ENCODE results near the gene CPXM1.

CPXM1 gene

DNA sequence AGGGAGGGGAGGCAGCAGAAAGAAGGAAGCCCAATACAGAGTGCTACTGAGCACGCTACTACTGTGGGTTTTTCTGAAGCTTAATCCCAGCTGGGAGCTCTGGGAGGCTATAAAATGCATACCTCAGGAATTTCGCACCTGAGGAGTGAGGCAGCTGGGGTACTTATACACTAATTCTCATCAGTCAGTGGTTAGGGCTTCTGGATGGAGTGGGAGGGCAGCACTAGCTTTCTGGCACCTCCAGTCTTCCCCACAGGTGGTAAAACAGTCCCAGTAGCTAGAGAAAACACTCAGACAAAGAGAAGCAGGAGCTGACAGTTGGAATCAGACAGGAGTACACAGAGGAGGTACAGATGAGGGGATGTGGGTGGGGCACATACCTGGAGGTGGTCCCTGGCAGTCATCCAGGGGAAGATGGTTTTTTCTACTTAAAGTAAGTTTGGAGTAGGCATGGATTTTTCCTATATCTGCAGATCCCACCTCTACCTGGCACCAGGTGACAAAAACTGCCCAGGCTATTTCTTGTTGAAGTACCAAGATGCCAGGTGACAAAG, 37.8 kb downstream of the CPXM1 start:
- FAIRE-seq = no peak

DNA sequence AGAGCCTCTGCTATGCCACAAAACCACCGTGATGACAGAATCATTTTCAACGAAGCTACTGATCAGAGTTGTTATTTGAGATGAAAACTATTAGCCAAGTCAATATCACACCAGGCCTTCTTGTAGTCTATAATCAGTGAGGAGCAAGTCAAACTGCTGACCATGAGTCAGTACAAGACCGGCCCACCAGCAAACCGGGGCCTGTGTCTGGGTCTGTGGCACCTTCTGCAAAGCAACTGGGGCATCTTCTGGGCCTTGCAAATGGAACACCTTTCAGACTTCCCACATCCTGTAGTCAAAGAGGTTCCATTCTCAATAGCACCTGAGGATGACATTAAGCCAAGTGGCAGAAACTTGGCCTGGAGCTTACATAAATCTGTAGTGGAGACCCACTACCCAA, 38.5 kb downstream of the CPXM1 start:
- FAIRE-seq = no peak

DNA sequence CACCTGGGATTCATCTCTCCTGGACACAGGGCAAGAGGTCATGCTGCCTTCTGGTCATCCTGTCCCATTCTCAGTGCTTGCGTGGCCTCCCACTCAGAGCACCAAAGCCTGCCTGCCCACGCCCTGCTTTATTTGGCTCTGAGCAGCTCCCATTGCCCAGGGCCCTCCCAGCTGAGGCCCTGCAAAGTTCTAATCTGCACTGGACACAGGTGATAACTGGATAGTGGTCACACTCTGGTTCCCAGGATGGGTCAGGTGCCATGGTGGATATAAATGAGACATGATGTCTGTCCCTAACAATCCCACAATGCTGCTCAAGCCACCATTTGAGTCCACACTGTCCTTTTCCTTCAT, 39.5 kb downstream of the CPXM1 start:
- FAIRE-seq = no peak

DNA sequence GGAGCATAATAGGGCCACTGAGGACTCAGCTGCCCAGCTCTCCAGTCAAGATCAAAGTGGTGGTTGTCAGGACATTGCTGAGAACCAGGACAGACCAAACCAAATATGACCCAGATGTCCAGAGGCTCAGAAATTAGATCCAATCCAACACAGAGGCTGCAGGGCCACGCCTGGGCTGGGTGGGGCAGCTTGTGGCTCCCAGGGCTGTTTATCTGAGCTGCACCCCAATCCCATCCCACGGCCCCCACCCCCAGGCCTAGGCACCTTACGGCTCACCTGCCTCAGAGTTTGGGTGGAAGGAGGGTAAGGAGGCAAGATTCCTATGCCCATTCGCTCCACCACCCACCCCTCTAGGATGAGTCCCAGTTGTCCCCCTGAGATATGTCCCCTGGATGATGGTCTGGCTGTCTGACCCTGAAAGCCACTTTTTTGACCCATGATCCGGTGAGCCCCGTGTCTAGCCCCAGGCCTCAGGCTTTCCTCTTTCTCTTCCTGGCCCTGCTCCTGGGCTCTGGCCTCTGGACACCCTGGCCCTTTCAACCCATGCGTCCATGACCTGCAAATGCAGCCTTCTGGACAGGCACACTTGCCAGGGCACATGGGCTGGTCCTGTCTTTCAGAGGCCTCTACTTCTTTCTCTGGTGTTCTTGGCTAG, 40.0 kb downstream of the CPXM1 start:
- FAIRE-seq = no peak

DNA sequence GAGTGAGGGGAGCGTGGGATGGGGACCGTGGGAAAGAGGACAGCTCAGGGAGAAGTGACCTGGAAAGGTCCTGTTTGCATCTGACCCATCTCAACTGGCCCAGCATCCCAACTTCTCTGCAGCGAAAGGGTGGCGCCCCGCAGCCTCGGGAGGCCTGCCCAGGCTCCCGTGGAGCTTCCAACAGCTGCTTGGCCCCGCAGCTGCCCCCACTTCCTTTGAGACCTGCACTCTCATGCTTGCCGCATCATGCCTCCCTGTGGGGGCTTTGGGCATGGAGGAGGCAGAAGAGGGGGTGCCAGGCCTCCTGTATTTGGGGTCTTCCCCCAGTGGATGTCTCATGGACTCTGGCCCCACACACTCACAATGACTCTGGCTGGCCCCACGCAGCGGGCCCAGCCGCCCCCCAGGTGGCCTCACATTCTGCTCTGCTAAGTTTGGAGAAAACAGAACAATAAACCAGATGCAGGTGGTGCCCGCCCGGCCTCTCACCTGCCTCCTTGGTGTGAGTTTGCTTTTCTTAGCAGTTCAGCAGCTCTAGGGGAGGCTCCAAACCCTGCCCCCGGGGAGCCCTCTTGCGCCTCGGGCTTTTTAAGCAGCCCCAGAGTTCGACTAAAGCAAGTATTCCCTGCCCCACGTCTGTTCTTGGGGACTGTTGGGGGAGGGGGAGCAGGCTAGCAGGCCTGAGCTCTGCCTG, 40.7 kb downstream of the CPXM1 start:
- no peak for FAIRE-seq

DNA sequence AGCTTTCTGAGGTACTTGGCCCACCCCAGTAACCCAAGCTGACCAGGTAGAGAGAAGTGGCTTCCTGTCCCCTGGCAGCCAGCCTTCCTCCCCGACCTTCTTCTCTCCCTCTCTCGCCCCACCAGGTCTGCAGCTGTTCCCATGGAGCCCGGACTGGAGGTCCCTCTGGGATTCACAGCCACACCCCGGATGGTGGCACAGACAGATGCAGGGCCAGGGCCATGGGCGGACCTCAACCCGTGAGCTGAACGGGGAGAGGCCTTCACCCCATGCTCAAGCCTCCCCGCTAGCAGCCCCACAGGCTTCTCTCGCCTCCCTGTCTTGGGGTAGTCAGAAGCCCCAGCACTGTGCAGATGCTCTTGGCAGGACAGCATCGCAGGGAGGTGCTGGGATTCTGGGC, 41.3 kb downstream of the CPXM1 start:
- FAIRE-seq = no peak

DNA sequence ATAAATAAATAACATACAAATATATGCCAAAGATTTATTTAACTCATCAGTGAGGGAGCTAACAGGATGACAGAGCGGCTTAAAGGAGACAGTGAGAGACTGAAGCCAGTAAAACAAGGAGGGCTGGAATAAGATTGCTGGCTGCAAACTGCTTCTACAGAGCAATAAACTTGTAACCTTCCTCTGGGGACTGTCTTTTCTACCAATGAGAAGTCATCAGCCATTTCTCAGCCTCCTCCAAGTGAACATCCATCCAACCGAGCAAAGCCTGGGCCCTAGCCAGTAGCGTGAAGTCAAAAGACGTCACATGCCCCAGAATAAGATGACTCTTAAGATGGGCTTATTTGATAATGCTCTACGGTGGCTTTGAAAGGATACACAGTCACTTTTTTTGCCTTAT, 42.5 kb downstream of the CPXM1 start:
- no peak for FAIRE-seq

DNA sequence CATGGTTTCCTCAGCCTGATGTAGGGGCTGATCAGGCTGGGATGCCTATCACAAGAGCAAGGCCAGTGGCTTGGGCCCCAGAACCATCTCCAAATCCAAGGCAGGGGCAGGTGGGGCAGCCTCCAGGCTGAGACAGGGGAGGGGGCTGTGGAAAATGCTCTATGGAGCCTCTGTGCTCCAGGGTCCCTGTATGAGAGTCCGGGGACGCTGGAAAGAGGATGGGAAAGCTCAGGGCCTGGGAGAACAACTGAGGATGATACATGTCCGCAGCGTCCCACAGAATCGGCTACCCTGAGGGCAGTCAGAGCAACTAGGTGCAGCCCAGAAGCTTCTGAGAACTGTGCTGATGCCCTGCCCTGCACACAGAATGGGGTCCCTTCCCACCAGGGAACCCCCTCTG, 43.4 kb downstream of the CPXM1 start:
- FAIRE-seq = no peak

DNA sequence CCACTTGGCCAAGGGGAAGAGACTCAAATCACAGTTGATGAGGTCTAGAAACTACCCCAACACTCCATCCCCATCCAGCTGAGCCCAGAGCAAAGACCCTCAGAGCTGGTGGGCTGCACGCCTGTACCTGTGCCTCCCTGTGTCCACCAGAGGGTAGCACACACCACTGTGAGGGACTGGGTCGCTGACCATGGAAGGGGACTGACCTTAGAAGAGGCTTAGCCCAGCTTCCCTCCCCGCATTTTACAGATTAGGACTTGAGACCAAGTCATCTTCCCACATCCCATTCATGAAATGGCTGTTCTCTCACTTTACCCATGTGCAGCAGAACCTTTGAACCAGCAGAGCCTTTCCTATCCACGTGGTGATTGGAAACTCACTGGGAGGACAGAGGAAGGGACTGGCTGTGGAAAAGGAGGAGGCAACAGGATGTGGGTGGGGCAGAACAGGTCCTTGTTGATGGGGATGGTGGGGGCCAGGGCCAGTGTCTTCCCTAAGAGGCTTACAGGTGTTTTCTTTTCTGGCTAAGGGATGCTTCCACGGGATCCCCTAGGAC, 44.3 kb downstream of the CPXM1 start:
- no peak for FAIRE-seq

DNA sequence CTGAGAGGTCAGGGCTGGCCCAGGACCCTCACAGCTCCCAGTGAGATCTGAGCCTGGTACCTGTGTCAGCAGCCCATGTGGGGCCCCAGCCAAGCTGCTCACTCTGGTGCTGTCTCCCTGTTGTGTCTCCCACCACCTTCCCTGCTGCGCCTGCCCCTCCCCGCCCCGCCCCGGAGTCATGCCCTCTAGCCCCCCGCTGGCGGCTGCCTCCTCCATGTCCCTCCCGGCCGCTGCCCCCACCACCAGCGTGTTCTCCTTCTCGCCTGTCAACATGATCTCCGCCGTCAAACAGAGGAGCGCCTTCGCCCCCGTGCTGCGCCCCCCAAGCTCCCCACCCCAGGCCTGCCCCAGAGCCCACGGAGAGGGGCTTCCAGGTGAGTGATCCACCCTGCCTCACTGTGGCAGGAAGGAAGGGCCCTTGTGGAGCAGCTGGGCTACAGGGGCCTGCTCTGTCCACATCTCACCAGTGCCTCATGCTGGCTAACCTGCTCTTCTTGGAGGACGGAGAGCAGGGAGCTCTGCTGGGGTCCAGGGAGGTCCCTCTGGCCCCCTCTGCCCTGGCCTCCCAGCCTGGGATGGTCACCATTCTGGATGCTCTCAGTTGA, 44.9 kb downstream of the CPXM1 start:
- no peak for FAIRE-seq

DNA sequence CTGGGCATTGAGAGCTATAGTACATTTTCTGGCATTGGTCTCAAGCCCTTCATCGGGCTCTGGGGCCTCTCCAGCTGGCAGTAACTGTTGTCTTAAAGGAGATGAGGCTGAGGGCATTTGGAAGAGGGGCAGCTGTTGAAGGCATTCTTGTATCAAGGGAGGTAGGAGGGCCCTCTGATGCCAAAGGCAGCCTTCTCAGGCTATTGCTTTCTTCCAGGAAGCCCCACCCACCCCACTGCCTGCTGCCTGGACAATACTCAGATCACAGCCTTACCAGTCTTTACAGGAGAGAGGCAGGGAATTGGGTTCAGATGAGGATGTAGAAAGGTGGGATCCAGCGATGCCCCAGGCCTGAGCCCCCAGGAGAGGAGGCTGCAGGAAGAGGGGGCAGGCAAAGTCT, 46.0 kb downstream of the CPXM1 start:
- no peak for FAIRE-seq

DNA sequence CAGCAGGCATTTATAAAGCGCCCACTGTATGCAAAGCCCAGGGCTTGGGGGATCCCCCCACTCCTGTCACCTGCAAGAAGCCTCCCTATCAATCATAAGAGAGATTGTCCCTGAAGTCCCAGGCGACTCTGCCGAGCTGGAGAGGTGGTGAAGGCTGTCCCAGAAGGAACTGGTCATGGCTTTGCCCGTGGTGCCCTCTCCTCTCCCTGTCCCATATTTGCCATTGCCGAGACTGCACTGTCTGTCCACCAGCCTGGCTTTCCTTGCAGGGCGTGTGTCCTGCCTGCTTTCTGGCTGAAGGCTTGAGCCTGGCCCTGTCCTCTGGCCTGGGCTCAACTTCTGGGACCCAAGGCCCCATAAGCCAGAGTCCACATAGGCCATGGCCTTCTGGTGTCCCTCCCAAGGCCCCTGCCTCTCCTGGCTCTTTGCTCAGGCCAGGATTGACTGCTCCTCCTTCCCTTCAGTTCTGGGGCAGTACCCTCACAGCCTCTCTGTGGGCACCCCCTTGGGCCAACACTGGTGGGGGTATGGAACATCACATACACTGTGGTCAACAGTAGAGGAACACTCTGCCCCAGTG, 46.9 kb downstream of the CPXM1 start:
- FAIRE-seq = no peak

DNA sequence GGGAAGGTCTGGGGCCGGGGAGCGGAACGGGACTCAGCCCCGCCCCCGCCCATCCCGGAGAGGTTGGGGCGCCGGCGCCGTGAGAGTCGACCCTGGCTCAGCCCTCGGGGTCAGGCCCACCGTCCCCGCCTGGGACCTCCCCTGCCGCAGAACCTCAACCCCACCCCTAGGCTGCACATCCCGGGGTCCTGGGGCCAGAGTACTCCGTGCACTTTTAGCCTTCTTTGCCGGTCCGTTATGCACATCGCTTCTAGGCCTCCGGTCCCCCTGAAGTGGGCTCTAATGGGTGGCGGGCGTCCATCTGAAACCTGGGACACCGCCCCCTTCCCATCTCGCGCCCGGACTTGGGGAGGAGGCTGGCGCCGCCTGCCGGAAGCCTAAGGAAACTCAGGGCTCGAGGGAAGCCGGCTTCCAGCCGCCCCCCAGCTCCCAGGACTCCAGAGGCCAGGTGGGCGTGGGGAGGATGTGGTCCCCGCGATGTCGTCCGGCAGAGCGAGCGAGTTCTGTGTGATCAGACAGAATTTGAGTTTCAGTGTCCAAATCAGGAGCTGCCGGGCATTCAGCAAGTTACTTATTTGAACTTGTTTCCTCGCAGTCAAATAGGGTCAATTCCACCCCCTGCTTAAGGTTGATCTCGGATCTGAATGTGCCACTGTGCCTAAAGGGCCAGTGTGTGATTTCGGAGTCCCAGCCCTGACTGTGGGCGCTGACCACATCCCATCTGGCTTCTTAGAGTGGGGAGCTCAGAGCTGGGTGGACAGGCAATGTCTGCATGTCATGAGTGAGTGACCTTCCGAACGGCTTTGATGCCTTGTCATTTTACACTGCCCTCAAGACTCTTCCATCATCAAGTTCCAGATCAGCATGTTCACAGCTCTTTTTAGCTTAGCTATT, 47.6 kb downstream of the CPXM1 start:
- FAIRE-seq = no peak

DNA sequence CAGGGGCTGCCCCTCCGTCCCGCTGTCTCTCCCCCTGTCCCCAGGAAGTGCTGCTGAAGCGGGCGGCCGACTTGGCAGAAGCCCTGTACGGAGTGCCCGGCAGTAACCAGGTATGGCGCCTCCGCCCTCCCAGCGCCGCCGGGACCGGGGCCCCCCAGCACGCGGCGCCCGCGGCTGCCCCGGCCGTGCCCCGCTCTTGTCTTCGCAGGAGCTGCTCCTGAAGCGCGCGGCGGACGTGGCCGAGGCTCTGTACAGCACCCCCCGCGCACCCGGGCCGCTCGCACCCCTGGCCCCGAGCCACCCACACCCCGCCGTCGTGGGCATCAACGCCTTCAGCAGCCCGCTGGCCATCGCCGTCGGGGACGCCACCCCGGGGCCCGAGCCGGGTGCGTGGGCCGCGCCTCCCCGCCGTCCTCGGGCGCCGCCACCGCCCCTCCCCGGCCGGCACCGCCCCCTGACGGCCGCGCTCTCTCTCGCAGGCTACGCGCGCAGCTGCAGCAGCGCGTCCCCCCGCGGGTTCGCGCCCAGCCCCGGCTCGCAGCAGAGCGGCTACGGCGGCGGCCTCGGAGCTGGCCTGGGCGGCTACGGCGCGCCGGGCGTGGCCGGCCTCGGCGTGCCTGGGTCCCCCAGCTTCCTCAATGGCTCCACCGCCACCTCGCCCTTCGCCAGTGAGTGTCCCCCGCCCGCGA, 48.4 kb downstream of the CPXM1 start:
- no peak for FAIRE-seq

DNA sequence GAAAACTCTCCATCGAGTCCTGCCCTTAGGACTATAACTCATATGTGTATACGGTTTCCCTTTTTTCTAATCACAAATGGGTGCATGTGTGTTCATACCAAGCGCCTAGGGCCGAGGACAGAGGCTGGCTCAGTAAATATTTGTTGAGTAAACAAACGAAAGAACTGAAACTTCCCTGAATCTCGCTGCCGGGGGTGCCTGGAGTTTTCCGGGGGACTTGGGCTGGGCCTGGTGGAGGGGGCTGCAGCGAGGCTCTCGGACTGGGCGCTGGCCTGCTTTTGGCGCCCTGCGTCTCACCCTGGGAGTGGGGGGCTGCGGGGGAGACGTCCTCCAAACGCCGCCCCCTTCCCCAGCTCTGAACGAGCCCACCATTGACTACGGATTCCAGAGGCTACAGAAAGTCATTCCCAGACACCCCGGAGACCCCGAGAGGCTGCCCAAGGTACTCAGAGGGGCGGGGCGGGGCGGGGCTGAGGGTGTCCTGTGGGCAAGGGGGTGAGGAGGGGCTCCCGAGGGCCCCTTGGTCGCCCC, 49.0 kb downstream of the CPXM1 start:
- peak; percentile 29 for FAIRE-seq

DNA sequence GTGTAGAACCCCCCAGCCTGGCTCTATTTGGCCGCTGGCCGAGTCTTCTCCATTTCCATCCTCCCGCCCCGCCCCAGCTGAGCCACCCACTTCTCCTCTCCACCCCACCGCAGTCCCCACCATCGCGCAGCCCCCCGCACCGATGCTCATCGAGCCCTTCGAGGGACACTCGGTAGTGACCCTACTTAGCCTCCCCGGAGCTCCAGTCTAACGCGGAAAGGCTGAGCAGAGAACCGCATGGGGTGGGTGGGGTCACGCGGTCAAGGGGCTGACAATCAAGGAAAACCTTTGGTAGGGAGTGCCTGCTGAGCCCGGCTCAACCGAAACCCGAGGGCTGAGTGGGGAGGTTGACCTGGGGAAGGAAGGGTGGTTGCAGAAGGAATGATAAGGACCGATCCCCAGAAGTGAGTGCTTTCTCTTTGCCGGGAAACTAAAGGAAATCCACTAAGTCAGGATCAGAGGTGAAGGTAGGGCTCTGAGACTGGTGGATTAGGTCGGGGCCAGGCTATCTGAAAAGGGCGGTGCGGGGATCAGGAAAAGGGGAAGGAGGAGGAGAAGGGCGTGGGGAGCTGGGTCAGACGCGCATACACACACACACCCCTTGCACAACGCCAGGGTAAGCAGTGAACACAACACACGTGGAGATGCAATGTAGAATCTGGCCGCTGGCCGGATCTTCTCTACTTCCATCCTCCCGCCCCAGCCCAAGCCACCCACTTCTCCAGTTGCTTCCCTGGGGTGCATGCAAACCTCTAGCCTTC, 49.8 kb downstream of the CPXM1 start:
- no peak for FAIRE-seq

DNA sequence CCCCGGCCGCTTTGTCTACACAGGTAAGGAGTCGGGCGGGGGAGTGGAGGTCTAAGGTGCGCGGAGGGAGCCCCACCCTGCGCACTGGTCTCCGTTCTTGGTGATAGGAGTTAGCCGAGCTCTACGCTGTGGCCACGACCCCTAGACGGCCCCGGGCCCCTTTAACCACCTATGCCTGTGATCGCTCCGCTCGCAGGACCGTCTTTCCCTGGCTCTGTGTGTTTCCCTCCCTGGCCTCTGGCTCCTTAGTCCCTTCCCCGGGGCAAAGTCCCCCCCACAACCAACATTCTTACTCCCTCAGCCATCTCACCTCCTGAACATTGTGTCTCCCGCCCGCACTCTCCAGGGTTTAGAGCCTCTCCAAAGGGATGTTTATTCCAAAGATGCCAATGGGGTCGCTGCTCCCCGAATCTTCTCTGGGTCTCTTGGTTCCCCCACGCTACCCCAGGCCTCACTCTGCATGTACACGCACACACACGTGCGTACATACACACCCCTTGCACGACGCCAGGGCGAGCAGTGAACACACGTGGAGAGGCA, 50.4 kb downstream of the CPXM1 start:
- FAIRE-seq = no peak

DNA sequence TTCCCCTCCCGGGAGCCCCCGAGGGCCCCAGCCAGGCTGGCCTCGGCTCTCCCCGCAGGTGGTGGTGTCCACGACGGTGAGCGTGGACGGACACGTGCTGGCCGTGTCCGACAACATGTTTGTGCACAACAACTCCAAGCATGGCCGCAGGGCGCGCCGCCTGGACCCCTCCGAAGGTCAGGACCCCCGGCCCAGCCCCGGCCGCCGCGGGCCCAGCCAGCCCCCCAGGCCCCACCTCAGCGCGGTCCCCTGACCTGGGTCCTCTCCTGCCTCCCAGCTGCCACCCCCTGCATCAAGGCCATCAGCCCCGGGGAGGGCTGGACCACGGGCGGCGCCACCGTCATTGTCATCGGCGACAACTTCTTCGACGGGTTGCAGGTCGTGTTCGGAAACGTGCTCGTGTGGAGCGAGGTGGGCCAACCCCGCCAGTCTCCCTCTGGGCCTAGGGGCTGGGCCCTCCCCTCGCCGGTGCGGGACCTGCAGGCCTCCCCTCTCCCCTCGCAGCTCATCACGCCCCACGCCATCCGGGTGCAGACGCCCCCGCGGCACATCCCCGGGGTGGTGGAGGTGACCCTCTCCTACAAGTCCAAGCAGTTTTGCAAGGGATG, 51.0 kb downstream of the CPXM1 start:
- FAIRE-seq = no peak

DNA sequence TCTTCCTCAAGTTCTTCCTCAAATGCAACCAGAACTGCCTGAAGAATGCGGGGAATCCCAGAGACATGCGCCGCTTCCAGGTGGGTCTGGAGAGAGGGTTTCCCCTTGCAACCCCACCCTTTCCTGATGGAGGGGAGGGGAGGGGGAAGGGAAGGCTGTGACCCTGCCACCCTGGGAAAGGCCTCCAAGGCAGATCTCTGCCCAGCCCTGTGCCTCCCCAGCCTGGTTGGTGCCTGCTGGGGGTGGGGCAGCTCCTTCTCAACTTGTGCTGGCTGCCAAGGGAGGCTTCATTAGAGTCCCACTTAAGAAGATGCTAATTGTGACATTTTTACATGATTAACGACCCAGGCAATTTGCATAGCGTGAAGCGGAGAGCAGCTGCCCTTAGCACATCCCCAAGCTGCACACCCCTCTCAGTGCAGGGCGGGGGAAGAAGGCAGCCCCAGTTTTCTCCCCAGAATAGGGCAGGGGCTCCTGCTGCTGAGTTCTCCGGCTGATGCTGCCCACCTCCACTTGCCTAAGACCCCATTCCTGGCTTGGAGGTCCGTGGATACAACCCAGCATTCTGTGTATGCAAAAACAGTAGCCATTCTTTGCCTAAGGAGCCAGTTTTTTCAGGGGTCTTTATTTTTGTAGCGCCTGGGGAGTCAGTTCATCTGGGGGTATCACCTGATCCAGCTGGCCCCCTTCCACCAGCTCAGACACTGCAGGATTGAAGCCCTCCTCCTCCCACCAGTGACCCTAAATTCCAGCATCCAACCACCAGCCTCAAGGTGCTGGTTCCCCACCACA, 51.7 kb downstream of the CPXM1 start:
- no peak for FAIRE-seq
